MM.1S (cell line): ENCODE results near the gene SETD1A.

ENCODE experiments used
- DNase-seq: peaks from one replicate; pipeline ENCODE4 v3.0.0-alpha.2; 2015
- H2AFZ ChIP-seq: fragments of 300-600 bp; sonication (generic); 2 replicates; pipeline ENCODE4 v1.6.0; 2016; ENCODE audit warnings: antibody characterized with exemption, low read length
- H3F3A ChIP-seq: fragments of 300-600 bp; sonication (generic); 2 replicates; pipeline ENCODE4 v1.6.1; 2016; ENCODE audit warnings: mild to moderate bottlenecking, antibody characterized with exemption, low read length, moderate library complexity, mixed read lengths; ENCODE audit not compliant: insufficient read depth
- H3K27ac ChIP-seq: fragments of 300-600 bp; sonication (generic); 2 replicates; pipeline ENCODE4 v1.5.1; 2016; ENCODE audit warnings: mild to moderate bottlenecking, low read length
- H3K27me3 ChIP-seq: fragments of 300-600 bp; sonication (generic); replicated peaks from 2 replicates; pipeline ENCODE4 v1.6.0; 2016; ENCODE audit warnings: low read length; ENCODE audit not compliant: insufficient read depth
- H3K36me3 ChIP-seq: fragments of 300-600 bp; sonication (generic); replicated peaks from 2 replicates; pipeline ENCODE4 v1.6.1; 2016; ENCODE audit warnings: mild to moderate bottlenecking, low read length, mixed read lengths; ENCODE audit not compliant: insufficient read depth
- H3K4me1 ChIP-seq: fragments of 300-600 bp; sonication (generic); 2 replicates; pipeline ENCODE4 v1.6.1; 2016; ENCODE audit warnings: low read length, mixed read lengths
- H3K4me2 ChIP-seq: fragments of 300-600 bp; sonication (generic); 2 replicates; pipeline ENCODE4 v1.6.0; 2016; ENCODE audit warnings: low read depth, low read length
- H3K4me3 ChIP-seq: fragments of 300-600 bp; sonication (generic); 2 replicates; pipeline ENCODE4 v1.5.1; 2016; ENCODE audit warnings: low read length, mixed read lengths
- H3K79me2 ChIP-seq: fragments of 300-600 bp; sonication (generic); 2 replicates; pipeline ENCODE4 v1.6.1; 2016; ENCODE audit warnings: mixed run types, low read length, mixed read lengths
- H3K9ac ChIP-seq: fragments of 300-600 bp; sonication (generic); 2 replicates; pipeline ENCODE4 v1.6.1; 2016; ENCODE audit warnings: low read length, mixed read lengths
- H3K9me2 ChIP-seq: fragments of 300-600 bp; sonication (generic); replicated peaks from 2 replicates; pipeline ENCODE4 v1.6.1; 2016; ENCODE audit warnings: mild to moderate bottlenecking, low read length, mixed read lengths; ENCODE audit not compliant: insufficient read depth
- H3K9me3 ChIP-seq: fragments of 300-600 bp; sonication (generic); replicated peaks from 2 replicates; pipeline ENCODE4 v1.6.1; 2016; ENCODE audit warnings: mild to moderate bottlenecking, low read length, mixed read lengths; ENCODE audit not compliant: insufficient read depth
- H4K20me1 ChIP-seq: fragments of 300-600 bp; sonication (generic); 2 replicates; pipeline ENCODE4 v1.6.1; 2016; ENCODE audit warnings: mild to moderate bottlenecking, low read length, moderate library complexity, mixed read lengths; ENCODE audit not compliant: insufficient read depth
- CTCF ChIP-seq: fragments of 300-600 bp; sonication (generic); IDR thresholded peaks from 2 replicates; pipeline ENCODE4 v1.5.1; 2016; ENCODE audit warnings: antibody characterized with exemption, low read length, mixed read lengths
- EZH2 ChIP-seq: fragments of 300-600 bp; sonication (generic); optimal IDR thresholded peaks from 2 replicates; pipeline ENCODE3; 2017; ENCODE audit warnings: low read depth, mild to moderate bottlenecking, antibody characterized with exemption, low read length, mixed read lengths
- EZH2phosphoT487 ChIP-seq: fragments of 300-600 bp; sonication (generic); IDR thresholded peaks from 2 replicates; pipeline ENCODE4 v1.6.1; 2018; ENCODE audit warnings: antibody characterized with exemption, low read length

The SETD1A gene

GRCh38 chr16:30951193-30951592, 6.4 kb upstream of the SETD1A start:
- H3K9ac ChIP-seq: no peak overlapping the region
- no peak overlapping the region for H3K4me3 ChIP-seq
- no peaks in the 10 kb centered on the region for H4K20me1 ChIP-seq
- H3K36me3 ChIP-seq: no peaks in the 10 kb centered on the region
- no peaks in the 10 kb centered on the region for H3K9me2 ChIP-seq
- H3K4me1 ChIP-seq: peaks cover 11% of the 10 kb centered on the region
- H3K4me2 ChIP-seq: no peak overlapping the region
- H3K27me3 ChIP-seq: no peaks in the 10 kb centered on the region
- H3K9me3 ChIP-seq: no peaks in the 10 kb centered on the region
- peaks cover 14% of the 10 kb centered on the region for H3K79me2 ChIP-seq
- peaks cover 18% of the 10 kb centered on the region for H3F3A ChIP-seq
- H2AFZ ChIP-seq: no peak overlapping the region
- DNase-seq: no peak
- H3K27ac ChIP-seq: no peak overlapping the region
- no peak for TF ChIP-seq CTCF
- no peak for TF ChIP-seq EZH2
- TF ChIP-seq EZH2phosphoT487: no peak

- TF ChIP-seq CTCF (no peak), EZH2phosphoT487 (no peak), EZH2 (no peak)
- H3K4me1 ChIP-seq: peaks cover 16% of the 10 kb centered on the region
- H3K79me2 ChIP-seq: peaks cover 14% of the 10 kb centered on the region
- no peak overlapping the region for H2AFZ ChIP-seq
- no peak for DNase-seq
- H3K4me2 ChIP-seq: no peak overlapping the region
- H4K20me1 ChIP-seq: no peaks in the 10 kb centered on the region
- H3K9me2 ChIP-seq: no peaks in the 10 kb centered on the region
- H3K9ac ChIP-seq: no peak overlapping the region
- H3K4me3 ChIP-seq: no peak overlapping the region
- peaks cover 23% of the 10 kb centered on the region for H3F3A ChIP-seq
- H3K27me3 ChIP-seq: no peaks in the 10 kb centered on the region
- H3K9me3 ChIP-seq: no peaks in the 10 kb centered on the region
- H3K36me3 ChIP-seq: no peaks in the 10 kb centered on the region
- no peak overlapping the region for H3K27ac ChIP-seq
These were observed 5.8 kb upstream of the SETD1A start for GRCh38 chr16:30951750-30952149.

- no peaks in the 10 kb centered on the region for H3K9me3 ChIP-seq
- TF ChIP-seq EZH2phosphoT487 (no peak), EZH2 (no peak), CTCF (no peak)
- H3K36me3 ChIP-seq: no peaks in the 10 kb centered on the region
- no peak for DNase-seq
- peaks cover 29% of the 10 kb centered on the region for H3F3A ChIP-seq
- peaks cover 14% of the 10 kb centered on the region for H3K79me2 ChIP-seq
- H3K27me3 ChIP-seq: no peaks in the 10 kb centered on the region
- H4K20me1 ChIP-seq: no peaks in the 10 kb centered on the region
- H3K4me1 ChIP-seq: peaks cover 17% of the 10 kb centered on the region
- H3K4me3 ChIP-seq: no peak overlapping the region
- H3K27ac ChIP-seq: no peak overlapping the region
- H3K9me2 ChIP-seq: no peaks in the 10 kb centered on the region
- H3K9ac ChIP-seq: no peak overlapping the region
- H3K4me2 ChIP-seq: no peak overlapping the region
- no peak overlapping the region for H2AFZ ChIP-seq
These were observed 4.4 kb upstream of the SETD1A start for GRCh38 chr16:30953111-30953510.
